K562 (cell line): ENCODE results near the gene GYPC.

ENCODE experiments used
- ATF3 ChIP-seq, 2 experiments: fragments of 450-650 bp in 1 of 2; sonication (generic) in 1 of 2; formaldehyde crosslinking in 1 of 2; IDR thresholded peaks in 1 of 2; conservative IDR thresholded peaks in 1 of 2; 2 replicates each; pipeline versions ENCODE4 v1.6.1 to v1.8.1; 2016 to 2023; ENCODE audit warnings: mild to moderate bottlenecking in 2 of 2, moderate library complexity in 2 of 2, inconsistent platforms in 1 of 2, missing genetic modification reagents in 1 of 2
- EGR1 ChIP-seq: fragments of 450-650 bp; conservative IDR thresholded peaks from 2 replicates; pipeline ENCODE4 v1.6.1; 2017; ENCODE audit warnings: mild to moderate bottlenecking
- FOSL1 ChIP-seq: fragments of 200-800 bp; sonication (Bioruptor generic); conservative IDR thresholded peaks from 2 replicates; pipeline ENCODE4 v1.6.1; 2016; ENCODE audit warnings: missing genetic modification characterization, missing compliant biosample characterization
- NCOA2 ChIP-seq, 2 experiments: fragments of 450-650 bp; IDR thresholded peaks; 2 replicates each; pipeline ENCODE4 v1.6.1; 2018; ENCODE audit warnings: mild to moderate bottlenecking in 2 of 2, moderate library complexity in 1 of 2; ENCODE audit not compliant: partially characterized antibody in 2 of 2
- POLR2AphosphoS5 ChIP-seq: IDR thresholded peaks from 2 replicates; pipeline ENCODE4 v1.6.1; 2011; ENCODE audit warnings: mild to moderate bottlenecking, low read depth, low read length, moderate library complexity; ENCODE audit not compliant: control insufficient read depth, insufficient read depth
- PTBP1 ChIP-seq: fragments of 200-400 bp; formaldehyde crosslinking; IDR thresholded peaks from 2 replicates; pipeline ENCODE4 v1.6.1; 2017; ENCODE audit warnings: low read depth, low read length
- REST ChIP-seq, 2 experiments: fragments of 450-650 bp; formaldehyde crosslinking in 1 of 2; IDR thresholded peaks; 2 replicates each; pipeline versions ENCODE4 v1.4.0 to v1.6.1; 2014 to 2020; ENCODE audit warnings: mild to moderate bottlenecking in 2 of 2, borderline replicate concordance in 1 of 2, low read depth in 1 of 2
- SFPQ ChIP-seq: fragments of 200-400 bp; formaldehyde crosslinking; IDR thresholded peaks from 2 replicates; pipeline ENCODE4 v1.6.1; 2017; ENCODE audit warnings: mild to moderate bottlenecking, low read depth, low read length, moderate library complexity
- STAT6 ChIP-seq: sonication (generic); formaldehyde crosslinking; IDR thresholded peaks from 2 replicates; pipeline ENCODE4 v1.8.1; 2023; ENCODE audit warnings: mild to moderate bottlenecking, missing genetic modification reagents
- TAF1 ChIP-seq: IDR thresholded peaks from 2 replicates; pipeline ENCODE4 v1.6.1; 2011; ENCODE audit warnings: mild to moderate bottlenecking, low read length, moderate library complexity; ENCODE audit not compliant: insufficient read depth, control insufficient read depth, severe bottlenecking; ENCODE audit errors: extremely low read depth
- ZNF586 ChIP-seq: fragments of 450-650 bp; formaldehyde crosslinking; conservative IDR thresholded peaks from 2 replicates; pipeline ENCODE4 v1.4.0; 2020; ENCODE audit warnings: mild to moderate bottlenecking, moderate library complexity
- ZZZ3 ChIP-seq: fragments of 450-650 bp; IDR thresholded peaks from 2 replicates; pipeline ENCODE4 v1.6.1; 2016; ENCODE audit warnings: antibody characterized with exemption, mild to moderate bottlenecking, moderate library complexity

GRCh38 chr2:126644630-126645191 lies 11.2 kb upstream of the GYPC start:
- no peak for TF ChIP-seq POLR2AphosphoS5
- TF ChIP-seq REST (IDR thresholded peaks at IDR 0.05; ENCODE audit: borderline replicate concordance), result no peak
- no peak for TF ChIP-seq REST (CRISPR knock-in tag; IDR thresholded peaks at IDR 0.05; ENCODE audit: low read depth)
- TF ChIP-seq TAF1, result no peak
- TF ChIP-seq ATF3 (IDR thresholded peaks at IDR 0.05), result no peak
- no peak for TF ChIP-seq ATF3 (CRISPR knock-in tag; conservative IDR thresholded peaks at IDR 0.05)
- no peak for TF ChIP-seq STAT6 (CRISPR knock-in tag)
- TF ChIP-seq ZZZ3, result no peak
- TF ChIP-seq PTBP1, result no peak
- no peak for TF ChIP-seq SFPQ
- TF ChIP-seq EGR1, result no peak
- peak; percentile 51 for TF ChIP-seq FOSL1 (tag)
- no peak for TF ChIP-seq ZNF586 (CRISPR knock-in tag)
- TF ChIP-seq NCOA2 (IDR thresholded peaks at IDR 0.05; ENCODE audit: partially characterized antibody in 2 of 2), result no peak
